Smooth muscle cell (in vitro differentiated cells): ENCODE data around the gene PCSK5. TPM values are rescaled to one million over a fixed set of nuclear protein-coding genes. Genes with fewer than 3 reads are reported as not detected.

Experiments used
- DNase-seq: peaks from one replicate; lab custom pipeline; 2025; ENCODE audit not compliant: unreplicated experiment; lab: John Stamatoyannopoulos, UW
- H2AFZ ChIP-seq: fragments of 200-600 bp; sonication (generic); 2 replicates; pipeline ENCODE4 v1.6.0; 2016; ENCODE audit warnings: antibody characterized with exemption, low read depth, mild to moderate bottlenecking
- H3F3A ChIP-seq: fragments of 200-600 bp; sonication (generic); 2 replicates; pipeline ENCODE4 v1.6.0; 2017; ENCODE audit warnings: antibody characterized with exemption, low read depth
- H3K27ac ChIP-seq: fragments of 200-600 bp; sonication (generic); 2 replicates; pipeline ENCODE4 v1.5.1; 2016; ENCODE audit warnings: low read depth, mild to moderate bottlenecking
- H3K27me3 ChIP-seq: fragments of 200-600 bp; sonication (generic); 2 replicates; pipeline ENCODE4 v1.6.1; 2016; ENCODE audit warnings: low read depth, mild to moderate bottlenecking
- H3K36me3 ChIP-seq: fragments of 200-600 bp; sonication (generic); 2 replicates; pipeline ENCODE4 v1.5.1; 2016; ENCODE audit warnings: low read depth
- H3K4me1 ChIP-seq: fragments of 200-600 bp; sonication (generic); 2 replicates; pipeline ENCODE4 v1.5.1; 2016; ENCODE audit warnings: low read depth
- H3K4me2 ChIP-seq: fragments of 200-600 bp; sonication (generic); 2 replicates; pipeline ENCODE4 v1.6.0; 2016; ENCODE audit warnings: mild to moderate bottlenecking
- H3K4me3 ChIP-seq: fragments of 200-600 bp; sonication (generic); 2 replicates; pipeline ENCODE4 v1.5.1; 2016; ENCODE audit warnings: mild to moderate bottlenecking
- H3K79me2 ChIP-seq: fragments of 200-600 bp; sonication (generic); 2 replicates; pipeline ENCODE4 v1.6.0; 2016; ENCODE audit warnings: low read depth, mild to moderate bottlenecking
- H3K9ac ChIP-seq: fragments of 200-600 bp; sonication (generic); 2 replicates; pipeline ENCODE4 v1.6.0; 2016; ENCODE audit warnings: low read depth
- H3K9me3 ChIP-seq: fragments of 200-600 bp; sonication (generic); replicated peaks from 2 replicates; pipeline ENCODE4 v1.5.1; 2016; ENCODE audit warnings: low read depth
- H4K20me1 ChIP-seq: fragments of 200-600 bp; sonication (generic); 2 replicates; pipeline ENCODE4 v1.6.0; 2016; ENCODE audit warnings: low read depth
- WGBS: methylation state at CpG from one replicate; pipeline ENCODE4 v1.1.7; 2016; ENCODE audit warnings: low lambda C conversion rate; 5-methylcytosine and 5-hydroxymethylcytosine counted together
- polyA plus RNA-seq: library from polyadenylated mRNA; unstranded; fragments of >200 nt; fragmentation: Nextera tagmentation; extraction: Ambion mirVana; gene quantifications from 2 replicates; pipeline ENCODE4 v1.2.1, GENCODE V29; 2016
- total RNA-seq: library from RNA; depleted of rRNA; stranded (reverse); fragments of >200 nt; gene quantifications from 2 replicates; pipeline ENCODE4 v1.2.3, GENCODE V29; 2014
- TF ChIP-seq, protein P1 (sequence below): fragments of 200-600 bp; sonication (generic); IDR thresholded peaks from 2 replicates; pipeline ENCODE4 v1.5.1; 2017; ENCODE audit warnings: borderline replicate concordance, mild to moderate bottlenecking, antibody characterized with exemption; ENCODE audit not compliant: insufficient read depth, poor library complexity, severe bottlenecking

PCSK5 gene
- total and polyA plus RNA-seq, 2 experiments from 2014 or later = 2.3 to 2.8 TPM

DNA sequence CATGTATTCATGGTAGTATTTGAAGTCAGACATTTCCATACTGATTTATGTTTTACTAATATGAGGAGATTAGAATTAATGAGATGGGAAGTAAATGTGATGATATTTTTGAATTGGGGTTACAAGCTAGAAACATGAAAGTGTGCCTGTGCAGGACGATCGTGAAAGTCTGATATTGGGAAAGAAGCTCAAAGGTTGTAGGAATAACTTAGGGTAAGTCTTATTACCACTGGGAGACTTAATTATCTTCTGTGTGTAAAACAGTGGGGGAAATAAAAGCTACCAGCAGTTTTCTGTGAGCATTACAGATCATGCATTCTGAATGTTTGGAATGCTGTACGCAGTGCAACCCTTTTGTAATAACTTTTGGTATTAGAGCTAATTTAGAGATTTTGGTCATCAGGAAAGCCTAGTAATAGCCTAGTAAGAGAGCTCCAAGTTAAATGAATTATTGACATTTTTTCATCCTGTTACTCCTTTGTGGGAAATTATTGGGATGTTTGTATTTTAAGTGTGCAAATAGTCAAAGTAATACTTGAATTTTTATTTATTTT is 153.9 kb downstream of the PCSK5 start:
- Histone ChIP-seq H3K9me3 (no peaks in the 10 kb centered on the region), H3K4me2 (no peak overlapping the region), H3K36me3 (no peaks in the 10 kb centered on the region), H3K4me3 (no peak overlapping the region), H3K27me3 (no peaks in the 10 kb centered on the region), H3K79me2 (no peaks in the 10 kb centered on the region), H2AFZ (no peak overlapping the region), H3K4me1 (no peaks in the 10 kb centered on the region), H3K9ac (no peak overlapping the region), H4K20me1 (no peaks in the 10 kb centered on the region), H3F3A (no peaks in the 10 kb centered on the region), H3K27ac (no peak overlapping the region)
- 73% methylated on average over 3 of the region's 3 CpGs for WGBS
- TF ChIP-seq, protein P1, sequence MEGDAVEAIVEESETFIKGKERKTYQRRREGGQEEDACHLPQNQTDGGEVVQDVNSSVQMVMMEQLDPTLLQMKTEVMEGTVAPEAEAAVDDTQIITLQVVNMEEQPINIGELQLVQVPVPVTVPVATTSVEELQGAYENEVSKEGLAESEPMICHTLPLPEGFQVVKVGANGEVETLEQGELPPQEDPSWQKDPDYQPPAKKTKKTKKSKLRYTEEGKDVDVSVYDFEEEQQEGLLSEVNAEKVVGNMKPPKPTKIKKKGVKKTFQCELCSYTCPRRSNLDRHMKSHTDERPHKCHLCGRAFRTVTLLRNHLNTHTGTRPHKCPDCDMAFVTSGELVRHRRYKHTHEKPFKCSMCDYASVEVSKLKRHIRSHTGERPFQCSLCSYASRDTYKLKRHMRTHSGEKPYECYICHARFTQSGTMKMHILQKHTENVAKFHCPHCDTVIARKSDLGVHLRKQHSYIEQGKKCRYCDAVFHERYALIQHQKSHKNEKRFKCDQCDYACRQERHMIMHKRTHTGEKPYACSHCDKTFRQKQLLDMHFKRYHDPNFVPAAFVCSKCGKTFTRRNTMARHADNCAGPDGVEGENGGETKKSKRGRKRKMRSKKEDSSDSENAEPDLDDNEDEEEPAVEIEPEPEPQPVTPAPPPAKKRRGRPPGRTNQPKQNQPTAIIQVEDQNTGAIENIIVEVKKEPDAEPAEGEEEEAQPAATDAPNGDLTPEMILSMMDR = no peak
- no peak for DNase-seq

DNA sequence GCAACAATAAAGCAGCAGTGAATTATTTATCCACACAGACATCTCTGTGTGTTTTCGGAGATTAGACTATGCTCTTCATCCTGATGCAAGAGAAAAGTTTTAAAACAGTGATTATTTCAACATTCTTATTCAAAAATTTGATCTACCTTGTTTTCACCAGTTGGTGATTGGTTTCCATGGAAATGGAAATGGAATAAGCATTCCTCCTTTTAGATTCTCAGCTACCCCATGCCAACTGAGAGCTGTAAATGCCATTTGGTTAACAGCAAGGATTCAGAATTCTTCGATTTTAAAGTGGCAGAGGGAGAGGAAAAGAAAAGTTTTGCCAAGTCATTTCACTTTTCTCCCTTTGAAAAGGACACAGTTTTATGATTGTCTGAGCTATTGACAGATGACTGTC is 154.7 kb downstream of the PCSK5 start:
- Histone ChIP-seq H3K4me1 (no peaks in the 10 kb centered on the region), H4K20me1 (no peaks in the 10 kb centered on the region), H3F3A (no peaks in the 10 kb centered on the region), H3K9ac (no peak overlapping the region), H3K27ac (no peak overlapping the region), H3K79me2 (no peaks in the 10 kb centered on the region), H2AFZ (no peak overlapping the region), H3K4me3 (no peak overlapping the region), H3K9me3 (no peaks in the 10 kb centered on the region), H3K36me3 (no peaks in the 10 kb centered on the region), H3K27me3 (no peaks in the 10 kb centered on the region), H3K4me2 (no peak overlapping the region)
- 73% methylated on average over 2 of the region's 2 CpGs for WGBS
- TF ChIP-seq, protein P1 = no peak
- no peak for DNase-seq

DNA sequence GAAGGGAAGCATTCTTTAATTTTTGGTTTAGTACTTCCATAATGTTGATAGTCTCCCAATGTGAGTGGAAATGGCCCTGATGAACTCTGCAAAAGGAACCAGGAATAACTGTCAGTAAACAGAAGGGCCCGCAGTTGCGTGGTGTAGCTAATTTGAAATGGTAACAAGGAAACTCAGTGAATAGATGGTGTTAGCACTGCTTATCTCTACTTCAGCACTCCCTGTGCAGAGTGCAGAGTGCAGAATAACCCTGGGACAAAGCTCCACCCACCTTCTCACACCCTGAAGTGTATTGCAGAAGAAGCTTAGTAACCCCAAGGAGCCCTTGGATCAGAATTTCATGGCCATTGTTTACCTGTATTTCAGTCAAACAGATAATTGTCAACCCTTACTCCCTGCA is 158.9 kb downstream of the PCSK5 start:
- H3K27me3 ChIP-seq = no peaks in the 10 kb centered on the region
- H3K27ac ChIP-seq = no peak overlapping the region
- H3K36me3 ChIP-seq = no peaks in the 10 kb centered on the region
- H3K9me3 ChIP-seq = no peaks in the 10 kb centered on the region
- no peak overlapping the region for H3K4me2 ChIP-seq
- H3F3A ChIP-seq = no peaks in the 10 kb centered on the region
- TF ChIP-seq, protein P1 = no peak
- no peaks in the 10 kb centered on the region for H3K4me1 ChIP-seq
- no peak overlapping the region for H2AFZ ChIP-seq
- no peak overlapping the region for H3K4me3 ChIP-seq
- H3K9ac ChIP-seq = no peak overlapping the region
- no peak for DNase-seq
- WGBS = 84% methylated on average over 2 of the region's 2 CpGs
- H4K20me1 ChIP-seq = no peaks in the 10 kb centered on the region
- H3K79me2 ChIP-seq = no peaks in the 10 kb centered on the region

DNA sequence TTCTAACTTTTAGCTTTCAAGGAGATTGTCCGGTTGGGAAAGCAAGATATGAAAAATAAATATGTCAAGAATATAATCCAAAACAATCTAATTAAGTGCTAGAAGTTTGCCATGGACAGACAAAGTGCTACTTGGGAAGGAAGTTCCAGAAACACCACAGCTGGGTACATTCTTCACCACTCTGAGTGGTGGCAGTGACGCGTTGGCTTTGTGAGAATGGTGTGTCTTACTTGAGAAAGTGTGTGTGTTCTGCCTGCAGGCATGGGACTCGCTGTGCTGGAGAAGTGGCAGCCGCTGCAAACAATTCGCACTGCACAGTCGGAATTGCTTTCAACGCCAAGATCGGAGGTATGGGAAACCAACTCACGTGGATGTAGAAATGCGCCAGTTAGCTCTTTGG is 177.2 kb downstream of the PCSK5 start:
- Histone ChIP-seq H3K36me3 (no peaks in the 10 kb centered on the region), H3F3A (no peaks in the 10 kb centered on the region), H3K4me3 (no peak overlapping the region), H3K27me3 (no peaks in the 10 kb centered on the region), H3K9me3 (no peaks in the 10 kb centered on the region), H4K20me1 (no peaks in the 10 kb centered on the region), H2AFZ (no peak overlapping the region), H3K9ac (no peak overlapping the region), H3K79me2 (no peaks in the 10 kb centered on the region), H3K27ac (no peak overlapping the region), H3K4me1 (no peaks in the 10 kb centered on the region), H3K4me2 (no peak overlapping the region)
- no peak for DNase-seq
- 94% methylated on average over 11 of the region's 11 CpGs for WGBS
- TF ChIP-seq, protein P1 = no peak
